Fibroblast of the aortic adventitia (primary cell): ENCODE measurements around the gene KCTD13. TPM values are rescaled to one million over a fixed set of nuclear protein-coding genes. Genes with fewer than 3 reads are reported as not detected.
A peak's percentile ranks its signal among the peaks of the same experiment; 100 is the strongest.

ENCODE experiments used
- DNase-seq: peaks from one replicate; pipeline ENCODE4 v3.0.0-alpha.2; 2010; ENCODE audit warnings: low read depth
- H3K4me3 ChIP-seq: 2 replicates; pipeline ENCODE4 v1.5.1; 2011; ENCODE audit warnings: low read depth, mild to moderate bottlenecking, control low read depth, low read length, moderate library complexity
- CTCF ChIP-seq: IDR thresholded peaks from 2 replicates; pipeline ENCODE4 v1.5.1; 2011; ENCODE audit warnings: mild to moderate bottlenecking, low read length, control low read depth, inconsistent platforms; ENCODE audit not compliant: insufficient read depth
- total RNA-seq: library from RNA; depleted of rRNA; stranded (reverse); fragments of >200 nt; gene quantifications from 2 replicates; pipeline ENCODE4 v1.2.3, GENCODE V29; 2012; ENCODE audit warnings: low replicate concordance

The KCTD13 gene
- total RNA-seq, 1 donor = 12.5 TPM

- DNase-seq = no peak
- H3K4me3 ChIP-seq = no peak overlapping the region
- TF ChIP-seq CTCF = no peak
These were observed 19.3 kb downstream of the KCTD13 start for GRCh38 chr16:29906520-29907244.

GRCh38 chr16:29905668-29906067, 20.4 kb downstream of the KCTD13 start:
- DNase-seq = no peak
- no peak overlapping the region for H3K4me3 ChIP-seq
- TF ChIP-seq CTCF = no peak

- TF ChIP-seq CTCF = no peak
- H3K4me3 ChIP-seq = no peak overlapping the region
- DNase-seq = no peak
These were observed 21.1 kb downstream of the KCTD13 start for GRCh38 chr16:29904947-29905346.

- no peak overlapping the region for H3K4me3 ChIP-seq
- no peak for TF ChIP-seq CTCF
- DNase-seq = no peak
These were observed 22.4 kb downstream of the KCTD13 start for GRCh38 chr16:29903590-29903989.

GRCh38 chr16:29901607-29901945, 24.4 kb downstream of the KCTD13 start:
- no peak for TF ChIP-seq CTCF
- DNase-seq = no peak
- peak overlapping the region; percentile 76 for H3K4me3 ChIP-seq

GRCh38 chr16:29900888-29901606, 25.0 kb downstream of the KCTD13 start:
- peak; percentile 10 for DNase-seq
- TF ChIP-seq CTCF = no peak

More at GRCh38 chr16:29900888-29901606, 25.0 kb downstream of the KCTD13 start:
- H3K4me3 ChIP-seq = peak overlapping the region; percentile 76
